ENCODE results near the gene WDFY3.

WDFY3 gene

GRCh38 chr4:84985952-84986351 is 19.5 kb upstream of the WDFY3 start:
- Histone ChIP-seq H4K5ac (ENCODE audit: low read length) (no peak overlapping the region), H2BK15ac (replicated peaks; ENCODE audit: low read depth) (no peak overlapping the region), H3K27me3 (ENCODE audit: insufficient read depth, low read length, poor library complexity) (no peaks in the 10 kb centered on the region), H3K56ac (ENCODE audit: low read length) (no peak overlapping the region), H3K79me2 (ENCODE audit: control insufficient read depth, insufficient read depth, low read length) (no peaks in the 10 kb centered on the region), H3K36me3 (ENCODE audit: control insufficient read depth, insufficient read depth, low read length) (no peaks in the 10 kb centered on the region), H3K79me1 (ENCODE audit: low read length) (no peaks in the 10 kb centered on the region), H3K23ac (ENCODE audit: low read length) (no peak overlapping the region), H2BK5ac (ENCODE audit: low read length) (no peak overlapping the region), H3K27ac (ENCODE audit: low read depth, low read length) (no peak overlapping the region), H3K4me3 (ENCODE audit: low read length) (no peak overlapping the region), H3K4me1 (ENCODE audit: control insufficient read depth, low read depth, low read length) (no peaks in the 10 kb centered on the region), H3K9ac (ENCODE audit: low read length) (no peak overlapping the region), H3K18ac (ENCODE audit: low read length) (no peak overlapping the region), H2AK5ac (ENCODE audit: low read length) (no peak overlapping the region), H4K8ac (ENCODE audit: low read depth, low read length) (no peak overlapping the region), H3K4me2 (ENCODE audit: low read length) (no peak overlapping the region), H3K4ac (ENCODE audit: low read depth, low read length) (no peak overlapping the region), H2BK120ac (ENCODE audit: low read depth, low read length) (no peak overlapping the region)
- WGBS (ENCODE audit: extremely low coverage, insufficient coverage, low lambda C conversion rate), result no CpG with 5 or more reads among the region's 2 CpGs
- peak; percentile 22 for DNase-seq

- Histone ChIP-seq H3K23ac (ENCODE audit: low read length) (no peak overlapping the region), H3K27ac (ENCODE audit: low read depth, low read length) (no peak overlapping the region), H3K36me3 (ENCODE audit: control insufficient read depth, insufficient read depth, low read length) (no peaks in the 10 kb centered on the region), H3K4me3 (ENCODE audit: low read length) (no peak overlapping the region), H3K27me3 (ENCODE audit: insufficient read depth, low read length, poor library complexity) (no peaks in the 10 kb centered on the region), H3K4me1 (ENCODE audit: control insufficient read depth, low read depth, low read length) (no peaks in the 10 kb centered on the region), H3K79me2 (ENCODE audit: control insufficient read depth, insufficient read depth, low read length) (no peaks in the 10 kb centered on the region), H2BK5ac (ENCODE audit: low read length) (no peak overlapping the region), H3K18ac (ENCODE audit: low read length) (no peak overlapping the region), H3K9ac (ENCODE audit: low read length) (no peak overlapping the region), H2BK15ac (replicated peaks; ENCODE audit: low read depth) (no peak overlapping the region), H3K56ac (ENCODE audit: low read length) (no peak overlapping the region), H4K5ac (ENCODE audit: low read length) (no peak overlapping the region), H3K4ac (ENCODE audit: low read depth, low read length) (no peak overlapping the region), H4K8ac (ENCODE audit: low read depth, low read length) (no peak overlapping the region), H3K4me2 (ENCODE audit: low read length) (no peak overlapping the region), H2AK5ac (ENCODE audit: low read length) (no peak overlapping the region), H3K79me1 (ENCODE audit: low read length) (no peaks in the 10 kb centered on the region), H2BK120ac (ENCODE audit: low read depth, low read length) (no peak overlapping the region)
- DNase-seq, result no peak
These were observed 10.9 kb upstream of the WDFY3 start for GRCh38 chr4:84977396-84977795.

GRCh38 chr4:84973856-84974255 is 7.4 kb upstream of the WDFY3 start:
- Histone ChIP-seq H3K36me3 (ENCODE audit: control insufficient read depth, insufficient read depth, low read length) (no peaks in the 10 kb centered on the region), H4K8ac (ENCODE audit: low read depth, low read length) (no peak overlapping the region), H2BK15ac (replicated peaks; ENCODE audit: low read depth) (no peak overlapping the region), H3K4me1 (ENCODE audit: control insufficient read depth, low read depth, low read length) (no peaks in the 10 kb centered on the region), H3K4me2 (ENCODE audit: low read length) (no peak overlapping the region), H3K27ac (ENCODE audit: low read depth, low read length) (no peak overlapping the region), H3K4ac (ENCODE audit: low read depth, low read length) (no peak overlapping the region), H3K79me1 (ENCODE audit: low read length) (no peaks in the 10 kb centered on the region), H2BK120ac (ENCODE audit: low read depth, low read length) (no peak overlapping the region), H3K9ac (ENCODE audit: low read length) (no peak overlapping the region), H3K18ac (ENCODE audit: low read length) (no peak overlapping the region), H2AK5ac (ENCODE audit: low read length) (no peak overlapping the region), H3K56ac (ENCODE audit: low read length) (no peak overlapping the region), H3K27me3 (ENCODE audit: insufficient read depth, low read length, poor library complexity) (no peaks in the 10 kb centered on the region), H3K23ac (ENCODE audit: low read length) (no peak overlapping the region), H3K79me2 (ENCODE audit: control insufficient read depth, insufficient read depth, low read length) (no peaks in the 10 kb centered on the region), H3K4me3 (ENCODE audit: low read length) (no peak overlapping the region), H4K5ac (ENCODE audit: low read length) (no peak overlapping the region), H2BK5ac (ENCODE audit: low read length) (no peak overlapping the region)
- DNase-seq, result no peak

- H3K56ac ChIP-seq (ENCODE audit: low read length), result no peak overlapping the region
- no peak overlapping the region for H3K4me2 ChIP-seq (ENCODE audit: low read length)
- H2BK5ac ChIP-seq (ENCODE audit: low read length), result no peak overlapping the region
- no peaks in the 10 kb centered on the region for H3K79me2 ChIP-seq (ENCODE audit: control insufficient read depth, insufficient read depth, low read length)
- H2AK5ac ChIP-seq (ENCODE audit: low read length), result no peak overlapping the region
- no peak overlapping the region for H2BK120ac ChIP-seq (ENCODE audit: low read depth, low read length)
- H3K36me3 ChIP-seq (ENCODE audit: control insufficient read depth, insufficient read depth, low read length), result no peaks in the 10 kb centered on the region
- no peak overlapping the region for H4K8ac ChIP-seq (ENCODE audit: low read depth, low read length)
- no peak overlapping the region for H3K23ac ChIP-seq (ENCODE audit: low read length)
- H3K27ac ChIP-seq (ENCODE audit: low read depth, low read length), result no peak overlapping the region
- no peak overlapping the region for H4K5ac ChIP-seq (ENCODE audit: low read length)
- no peaks in the 10 kb centered on the region for H3K27me3 ChIP-seq (ENCODE audit: insufficient read depth, low read length, poor library complexity)
- peak overlapping the region; percentile 31 for H3K4ac ChIP-seq (ENCODE audit: low read depth, low read length)
- no peak overlapping the region for H2BK15ac ChIP-seq (replicated peaks; ENCODE audit: low read depth)
- DNase-seq, result peak; percentile 63
- no peak overlapping the region for H3K9ac ChIP-seq (ENCODE audit: low read length)
- H3K4me1 ChIP-seq (ENCODE audit: control insufficient read depth, low read depth, low read length), result no peaks in the 10 kb centered on the region
- H3K18ac ChIP-seq (ENCODE audit: low read length), result peak overlapping the region; percentile 41
- no CpG with 5 or more reads among the region's 3 CpGs for WGBS (ENCODE audit: extremely low coverage, insufficient coverage, low lambda C conversion rate)
- H3K79me1 ChIP-seq (ENCODE audit: low read length), result no peaks in the 10 kb centered on the region
- H3K4me3 ChIP-seq (ENCODE audit: low read length), result no peak overlapping the region
These were observed 4.9 kb upstream of the WDFY3 start for GRCh38 chr4:84971319-84971932.

GRCh38 chr4:84968925-84969324 is 2.4 kb upstream of the WDFY3 start:
- H4K5ac ChIP-seq (ENCODE audit: low read length), result no peak overlapping the region
- no peak overlapping the region for H3K4ac ChIP-seq (ENCODE audit: low read depth, low read length)
- no peaks in the 10 kb centered on the region for H3K4me1 ChIP-seq (ENCODE audit: control insufficient read depth, low read depth, low read length)
- no peak overlapping the region for H2AK5ac ChIP-seq (ENCODE audit: low read length)
- H3K18ac ChIP-seq (ENCODE audit: low read length), result no peak overlapping the region
- H3K27me3 ChIP-seq (ENCODE audit: insufficient read depth, low read length, poor library complexity), result no peaks in the 10 kb centered on the region
- H3K79me1 ChIP-seq (ENCODE audit: low read length), result no peaks in the 10 kb centered on the region
- no peak overlapping the region for H3K56ac ChIP-seq (ENCODE audit: low read length)
- H3K79me2 ChIP-seq (ENCODE audit: control insufficient read depth, insufficient read depth, low read length), result peaks cover 12% of the 10 kb centered on the region
- H3K36me3 ChIP-seq (ENCODE audit: control insufficient read depth, insufficient read depth, low read length), result no peaks in the 10 kb centered on the region
- H2BK120ac ChIP-seq (ENCODE audit: low read depth, low read length), result no peak overlapping the region
- no peak overlapping the region for H2BK15ac ChIP-seq (replicated peaks; ENCODE audit: low read depth)
- no peak overlapping the region for H2BK5ac ChIP-seq (ENCODE audit: low read length)
- H3K9ac ChIP-seq (ENCODE audit: low read length), result no peak overlapping the region
- no peak for DNase-seq
- H3K27ac ChIP-seq (ENCODE audit: low read depth, low read length), result no peak overlapping the region
- no peak overlapping the region for H3K23ac ChIP-seq (ENCODE audit: low read length)
- no CpG with 5 or more reads among the region's 1 CpG for WGBS (ENCODE audit: extremely low coverage, insufficient coverage, low lambda C conversion rate)
- no peak overlapping the region for H3K4me2 ChIP-seq (ENCODE audit: low read length)
- no peak overlapping the region for H3K4me3 ChIP-seq (ENCODE audit: low read length)
- H4K8ac ChIP-seq (ENCODE audit: low read depth, low read length), result no peak overlapping the region

GRCh38 chr4:84967243-84967690 is 777 bp upstream of the WDFY3 start:
- peak overlapping the region; percentile 29 for H3K18ac ChIP-seq (ENCODE audit: low read length)
- no peak overlapping the region for H4K8ac ChIP-seq (ENCODE audit: low read depth, low read length)
- H3K79me1 ChIP-seq (ENCODE audit: low read length), result no peaks in the 10 kb centered on the region
- H3K4me3 ChIP-seq (ENCODE audit: low read length), result peak overlapping the region; percentile 14
- no peaks in the 10 kb centered on the region for H3K27me3 ChIP-seq (ENCODE audit: insufficient read depth, low read length, poor library complexity)
- H2BK120ac ChIP-seq (ENCODE audit: low read depth, low read length), result no peak overlapping the region
- no peak overlapping the region for H2AK5ac ChIP-seq (ENCODE audit: low read length)
- H3K79me2 ChIP-seq (ENCODE audit: control insufficient read depth, insufficient read depth, low read length), result peaks cover 23% of the 10 kb centered on the region
- H3K36me3 ChIP-seq (ENCODE audit: control insufficient read depth, insufficient read depth, low read length), result no peaks in the 10 kb centered on the region
- H3K4me1 ChIP-seq (ENCODE audit: control insufficient read depth, low read depth, low read length), result no peaks in the 10 kb centered on the region
- no peak overlapping the region for H3K4ac ChIP-seq (ENCODE audit: low read depth, low read length)
- WGBS (ENCODE audit: extremely low coverage, insufficient coverage, low lambda C conversion rate), result no CpG with 5 or more reads among the region's 7 CpGs
- peak overlapping the region; percentile 59 for H3K4me2 ChIP-seq (ENCODE audit: low read length)
- H4K5ac ChIP-seq (ENCODE audit: low read length), result no peak overlapping the region
- H2BK5ac ChIP-seq (ENCODE audit: low read length), result no peak overlapping the region
- DNase-seq, result no peak
- H3K23ac ChIP-seq (ENCODE audit: low read length), result no peak overlapping the region
- peak overlapping the region; percentile 96 for H3K56ac ChIP-seq (ENCODE audit: low read length)
- peak overlapping the region; percentile 99 for H3K27ac ChIP-seq (ENCODE audit: low read depth, low read length)
- no peak overlapping the region for H2BK15ac ChIP-seq (replicated peaks; ENCODE audit: low read depth)
- H3K9ac ChIP-seq (ENCODE audit: low read length), result peak overlapping the region; percentile 89
